Erythroblast (primary cell): ENCODE results near the gene TMC5.
A peak's percentile ranks its signal among the peaks of the same experiment; 100 is the strongest.
"Not testable (repeated sequence)": the region's sequence is repeated elsewhere in the genome, so short reads cannot be mapped to it uniquely, and the experiment has no call there.

Experiments
- DNase-seq, 2 experiments: peaks; one replicate each; lab custom pipeline; 2025; lab: John Stamatoyannopoulos, UW
- GATA1 ChIP-seq: IDR thresholded peaks from 2 replicates; pipeline ENCODE4 v1.6.1; 2011; ENCODE audit warnings: low read depth, mild to moderate bottlenecking, control low read depth, low read length, moderate library complexity
- POLR2A ChIP-seq: IDR thresholded peaks from 2 replicates; pipeline ENCODE4 v1.6.1; 2011; ENCODE audit warnings: mild to moderate bottlenecking, low read length

The TMC5 gene

GRCh38 chr16:19392352-19392751 is 25.3 kb upstream of the TMC5 start:
- no peak for DNase-seq
- TF ChIP-seq POLR2A, result no peak

GRCh38 chr16:19393226-19394111 is 24.2 kb upstream of the TMC5 start:
- no peak for TF ChIP-seq GATA1
- no peak for TF ChIP-seq POLR2A
- peak; percentile 43 to 55 for DNase-seq

- DNase-seq, result peak; percentile 53 to 91
These were observed 21.9 kb upstream of the TMC5 start for GRCh38 chr16:19395646-19396267.

DNA sequence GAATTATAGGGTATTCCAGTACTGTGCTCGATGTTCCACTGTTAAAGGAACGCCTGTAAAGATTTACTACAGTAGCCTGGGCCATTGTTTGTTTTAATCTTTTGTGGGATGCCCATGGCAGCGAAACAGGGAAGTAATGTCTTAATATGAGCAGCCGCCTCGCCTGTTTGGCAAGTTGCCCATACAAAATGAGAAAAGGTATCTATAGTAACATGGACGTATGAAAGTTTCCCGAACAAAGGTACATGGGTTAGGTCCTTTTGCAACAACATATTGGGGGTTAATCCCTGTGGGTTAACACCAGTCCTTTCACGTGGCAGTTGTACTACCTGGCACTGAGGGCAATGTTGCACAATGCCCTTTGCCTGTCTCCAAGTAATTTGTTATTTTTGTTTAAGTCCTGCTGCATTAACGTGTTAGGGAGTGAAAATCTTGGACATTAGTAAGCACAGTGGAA is 21.1 kb upstream of the TMC5 start:
- TF ChIP-seq GATA1 (no peak), POLR2A (no peak)

DNA sequence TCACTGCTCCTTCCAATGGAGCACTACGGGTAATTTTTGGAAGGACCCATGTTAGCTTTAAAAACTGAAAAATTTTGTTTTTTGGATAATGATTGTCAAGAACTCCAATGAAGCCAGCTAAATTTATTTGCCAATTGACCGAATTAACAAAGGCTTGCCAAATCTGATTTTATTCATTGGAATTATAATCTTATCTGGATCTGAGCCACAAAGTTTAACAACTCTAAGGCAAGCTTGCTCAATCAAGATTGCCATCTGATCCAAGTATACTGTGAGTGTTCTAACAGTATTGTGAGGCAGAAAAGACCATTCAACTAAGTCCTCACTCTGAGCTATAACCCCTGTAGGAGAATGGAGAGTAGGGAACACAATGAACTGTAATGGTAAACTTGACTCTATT is 20.3 kb upstream of the TMC5 start:
- DNase-seq, result not testable (repeated sequence)

More for the DNA sequence above, 21.1 kb upstream of the TMC5 start:
- DNase-seq, result peak; percentile 15 to 31

DNA sequence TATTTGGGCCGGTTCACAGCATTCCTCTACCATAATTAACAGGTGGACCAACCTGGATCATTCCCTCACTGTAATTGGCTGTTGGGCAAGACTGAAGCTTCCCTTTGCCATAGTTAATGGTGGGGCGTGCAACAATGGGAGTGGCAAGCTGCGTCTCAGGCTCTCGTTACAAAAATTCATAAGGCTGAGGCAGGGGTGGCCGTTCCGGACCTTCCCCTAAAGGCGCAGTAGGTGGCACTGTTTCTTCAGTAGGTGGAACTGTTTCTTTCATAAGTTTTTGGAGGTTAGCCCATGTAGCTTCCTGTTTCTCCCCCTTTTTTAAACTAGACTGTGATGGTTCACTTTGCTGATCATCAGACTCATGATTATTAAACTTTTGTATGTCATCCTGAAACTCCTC is 17.0 kb upstream of the TMC5 start:
- DNase-seq, result peak; percentile 12 to 19
- TF ChIP-seq POLR2A, result no peak
- no peak for TF ChIP-seq GATA1

DNA sequence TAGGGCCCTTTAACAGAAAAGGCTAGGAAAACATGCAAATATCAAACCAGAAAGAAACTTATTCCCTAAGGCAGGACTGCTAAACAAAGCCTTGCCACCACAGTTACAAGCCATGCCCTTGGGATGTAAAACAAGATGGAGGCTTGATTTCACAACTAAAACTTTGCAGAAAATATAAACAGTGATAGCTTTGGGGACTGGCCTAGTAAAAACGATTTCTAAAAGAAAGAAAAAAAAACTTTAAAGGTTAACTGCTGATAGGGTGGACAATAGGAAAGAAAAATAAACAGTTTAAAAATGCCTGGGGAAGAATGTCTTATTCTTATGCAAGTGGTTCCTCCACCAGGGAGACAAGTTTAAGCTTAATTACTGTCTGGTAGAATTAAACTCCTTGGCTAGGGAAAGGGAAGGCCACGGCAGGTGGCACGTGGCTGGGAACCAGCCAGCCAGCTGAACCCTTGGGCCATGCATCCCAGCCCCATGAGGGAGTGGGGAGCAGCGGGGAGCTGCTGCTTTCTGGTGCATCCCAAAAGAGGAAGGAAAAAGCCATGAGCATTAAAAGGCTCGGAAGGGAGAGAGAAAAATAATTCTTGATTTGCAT is 10.7 kb upstream of the TMC5 start:
- TF ChIP-seq GATA1 (no peak), POLR2A (no peak)
- DNase-seq, result no peak

DNA sequence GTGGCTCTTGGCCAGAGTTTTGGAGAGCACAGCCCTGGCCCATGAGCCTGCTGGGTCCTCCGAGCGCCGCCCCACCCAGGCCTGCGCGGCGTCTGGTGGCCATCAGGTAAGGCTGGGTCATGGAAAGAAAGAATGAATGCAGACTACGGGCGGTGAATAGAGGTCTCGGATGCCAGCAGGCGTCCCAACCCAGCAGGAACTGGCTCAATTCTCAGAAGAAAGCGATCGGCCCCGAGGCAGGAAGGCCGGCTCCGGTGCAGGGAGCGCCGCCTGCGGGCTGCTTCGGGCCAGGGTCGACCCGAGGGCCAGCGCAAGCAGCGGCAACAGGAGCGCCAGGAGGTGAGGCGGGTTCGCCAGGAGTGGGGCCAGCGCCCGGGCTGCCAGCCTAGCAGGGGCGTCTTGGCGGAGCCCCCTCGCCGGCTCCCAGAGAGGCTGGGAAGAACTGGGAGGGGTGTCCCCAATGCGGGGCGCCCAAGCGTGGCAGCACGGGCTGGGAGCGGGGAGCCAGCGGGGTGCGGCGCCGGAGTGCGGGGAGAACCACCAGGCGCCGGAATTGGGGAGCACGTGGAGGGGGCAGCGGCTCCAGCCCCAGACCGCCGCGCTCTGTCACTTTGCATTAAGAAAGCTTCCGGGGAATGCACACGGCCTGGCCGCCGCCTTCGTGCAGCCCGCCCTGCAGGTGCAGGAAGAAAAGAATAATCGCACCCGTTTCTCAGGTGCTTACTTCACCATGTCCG is 7.1 kb upstream of the TMC5 start:
- DNase-seq, result peak; percentile 56 to 57
- TF ChIP-seq GATA1 (no peak), POLR2A (no peak)

DNA sequence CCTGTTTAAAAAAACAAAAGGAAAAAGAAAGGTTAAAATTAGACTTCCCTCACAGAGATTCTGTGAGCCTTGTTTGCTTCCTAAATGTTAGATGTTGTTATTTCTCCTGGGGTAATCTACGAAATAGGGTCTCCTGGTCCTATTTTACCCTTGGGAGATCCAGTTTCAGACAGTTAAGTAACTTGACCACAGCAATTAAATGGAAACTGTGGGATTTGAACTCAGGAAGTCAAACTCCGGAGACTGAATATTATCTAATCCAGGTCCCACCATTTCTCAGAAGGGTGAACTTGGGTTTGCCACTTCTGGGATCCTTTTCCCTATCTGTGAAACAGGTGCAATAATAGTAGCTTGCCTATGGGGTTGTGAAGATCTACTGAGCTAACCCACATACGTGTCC is 6.4 kb upstream of the TMC5 start:
- TF ChIP-seq GATA1 (no peak), POLR2A (no peak)
- DNase-seq, result peak in 1 of 2 experiments; percentile 23

DNA sequence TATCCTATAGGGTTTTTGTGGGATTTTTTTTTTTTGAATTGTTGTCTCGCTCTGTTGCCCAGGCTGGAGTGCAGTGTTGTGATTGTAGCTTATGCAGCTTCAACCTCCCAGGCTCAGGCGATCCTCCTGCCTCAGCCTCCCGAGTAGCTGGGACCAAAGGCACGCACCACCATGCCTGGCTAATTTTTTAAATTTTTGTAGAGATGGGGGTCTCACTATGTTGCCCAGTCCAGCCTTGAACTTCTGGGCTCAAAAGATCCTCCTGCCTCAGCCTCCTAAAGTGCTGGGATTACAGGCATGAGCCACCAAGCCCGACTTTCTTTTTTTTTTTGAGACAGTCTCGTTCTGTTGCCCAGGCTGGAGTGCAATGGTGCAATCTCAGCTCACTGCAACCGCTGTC is 5.6 kb upstream of the TMC5 start:
- DNase-seq, result not testable (repeated sequence)

GRCh38 chr16:19415461-19415860 is 2.2 kb upstream of the TMC5 start:
- no peak for DNase-seq
- TF ChIP-seq GATA1 (no peak), POLR2A (no peak)

- TF ChIP-seq GATA1 (no peak), POLR2A (no peak)
- no peak for DNase-seq
These were observed 1.8 kb upstream of the TMC5 start for GRCh38 chr16:19415918-19416317.

DNA sequence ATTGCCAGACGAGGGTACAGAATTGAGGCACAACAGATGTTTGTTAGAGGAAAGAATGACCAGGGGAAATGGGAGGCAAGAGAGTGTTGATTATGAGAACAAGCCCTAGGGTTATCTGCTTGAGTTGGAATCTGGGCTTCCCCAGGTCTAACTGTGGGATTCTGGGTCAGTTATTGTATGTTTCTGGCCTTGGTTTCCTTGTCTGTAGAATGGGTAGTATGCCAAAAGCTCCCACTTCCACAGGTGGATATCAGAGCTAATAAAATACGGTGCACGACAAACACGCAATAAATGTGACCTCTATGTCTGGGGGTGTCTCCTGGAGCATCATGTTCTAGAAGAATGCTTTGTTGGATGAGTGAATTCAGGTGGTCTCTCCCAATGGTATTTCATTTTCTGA is 517 bp downstream of the TMC5 start:
- TF ChIP-seq POLR2A (no peak), GATA1 (no peak)
- no peak for DNase-seq

DNA sequence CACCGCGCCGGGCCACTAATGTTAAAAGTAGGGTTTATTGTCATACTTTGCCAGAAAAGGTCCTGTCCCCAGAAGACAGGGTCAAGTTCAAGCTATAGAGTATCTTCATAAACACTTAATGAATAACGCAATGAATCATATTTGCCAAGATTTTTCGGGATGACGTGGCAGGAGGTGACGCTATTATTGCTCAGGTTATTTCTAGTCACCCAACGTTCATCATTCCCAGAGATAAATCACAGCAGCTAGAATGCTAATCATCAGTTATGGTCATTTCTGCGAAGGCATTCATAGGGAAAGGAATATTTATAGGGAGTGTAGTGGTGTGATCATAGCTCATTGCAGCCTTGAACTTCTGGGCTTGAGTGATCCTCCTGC is 2.0 kb downstream of the TMC5 start:
- no peak for TF ChIP-seq POLR2A
- no peak for TF ChIP-seq GATA1

DNA sequence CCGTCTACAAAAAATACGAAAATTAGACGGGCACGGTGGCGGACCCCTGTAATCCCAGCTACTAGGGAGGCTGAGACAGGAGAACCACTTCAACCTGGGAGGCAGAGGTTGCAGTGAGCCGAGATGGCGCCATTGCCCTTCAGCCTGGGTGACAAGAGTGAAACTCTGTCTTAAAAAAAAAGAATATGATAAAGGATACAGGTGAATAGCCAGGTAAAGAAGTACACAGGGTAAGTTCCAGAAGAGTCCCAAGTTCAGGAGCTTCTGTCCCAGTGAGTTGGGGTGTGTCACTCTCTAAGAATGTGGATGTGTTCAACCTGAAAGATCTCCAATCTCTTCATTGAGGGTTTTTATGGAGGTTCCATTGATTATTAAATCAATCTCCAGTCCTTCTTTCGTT is 6.8 kb downstream of the TMC5 start:
- no peak for DNase-seq
- no peak for TF ChIP-seq POLR2A

More for the DNA sequence above, 2.0 kb downstream of the TMC5 start:
- no peak for DNase-seq
